ENCODE data around the gene CNTNAP1.
A peak's percentile ranks its signal among the peaks of the same experiment; 100 is the strongest.
"Not testable (repeated sequence)": the region's sequence is repeated elsewhere in the genome, so short reads cannot be mapped to it uniquely, and the experiment has no call there.

CNTNAP1 gene

DNA sequence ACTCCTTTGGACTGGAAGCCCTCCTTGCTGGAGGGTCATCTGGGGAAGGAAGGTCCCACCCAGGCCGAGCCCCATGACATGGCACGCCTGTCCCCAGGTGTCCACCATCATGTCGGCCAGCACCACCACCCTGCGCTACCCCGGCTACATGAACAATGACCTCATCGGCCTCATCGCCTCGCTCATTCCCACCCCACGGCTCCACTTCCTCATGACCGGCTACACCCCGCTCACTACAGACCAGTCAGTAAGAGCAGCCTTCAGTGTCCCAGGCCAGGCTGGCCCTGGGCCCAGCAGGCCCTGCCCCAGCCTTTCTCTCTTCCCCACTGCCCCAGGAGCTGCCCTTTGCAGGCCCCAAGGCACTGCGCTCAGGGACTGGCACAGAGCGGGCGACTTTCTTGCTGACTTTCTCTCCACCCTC is 16.7 kb upstream of the CNTNAP1 start:
- Mint-ChIP-seq H3K27me3 (peaks cover 20% of the 10 kb centered on the region), H3K27ac (peak overlapping the region in 1 of 2 donors; percentile 44), H3K4me1 (peaks cover 6% of the 10 kb centered on the region), H3K9me3 (no peaks in the 10 kb centered on the region), H3K4me3 (no peak overlapping the region)
- DNase-seq (no peak), ATAC-seq (no peak)

DNA sequence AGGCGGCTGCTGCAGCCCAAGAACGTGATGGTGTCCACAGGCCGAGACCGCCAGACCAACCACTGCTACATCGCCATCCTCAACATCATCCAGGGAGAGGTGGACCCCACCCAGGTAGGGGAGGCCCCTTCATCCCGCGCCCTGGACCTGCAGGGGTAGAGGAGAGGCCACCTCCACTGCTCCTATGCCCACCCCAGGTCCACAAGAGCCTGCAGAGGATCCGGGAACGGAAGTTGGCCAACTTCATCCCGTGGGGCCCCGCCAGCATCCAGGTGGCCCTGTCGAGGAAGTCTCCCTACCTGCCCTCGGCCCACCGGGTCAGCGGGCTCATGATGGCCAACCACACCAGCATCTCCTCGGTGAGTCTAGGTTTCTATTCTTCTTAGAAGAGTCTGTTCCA is 16.2 kb upstream of the CNTNAP1 start:
- DNase-seq, ATAC-seq, H3K4me3 Mint-ChIP-seq, H3K9me3 Mint-ChIP-seq, H3K27ac Mint-ChIP-seq: not testable (repeated sequence)
- H3K27me3 Mint-ChIP-seq = peaks cover 26% of the 10 kb centered on the region
- peaks cover 11% of the 10 kb centered on the region for H3K4me1 Mint-ChIP-seq

DNA sequence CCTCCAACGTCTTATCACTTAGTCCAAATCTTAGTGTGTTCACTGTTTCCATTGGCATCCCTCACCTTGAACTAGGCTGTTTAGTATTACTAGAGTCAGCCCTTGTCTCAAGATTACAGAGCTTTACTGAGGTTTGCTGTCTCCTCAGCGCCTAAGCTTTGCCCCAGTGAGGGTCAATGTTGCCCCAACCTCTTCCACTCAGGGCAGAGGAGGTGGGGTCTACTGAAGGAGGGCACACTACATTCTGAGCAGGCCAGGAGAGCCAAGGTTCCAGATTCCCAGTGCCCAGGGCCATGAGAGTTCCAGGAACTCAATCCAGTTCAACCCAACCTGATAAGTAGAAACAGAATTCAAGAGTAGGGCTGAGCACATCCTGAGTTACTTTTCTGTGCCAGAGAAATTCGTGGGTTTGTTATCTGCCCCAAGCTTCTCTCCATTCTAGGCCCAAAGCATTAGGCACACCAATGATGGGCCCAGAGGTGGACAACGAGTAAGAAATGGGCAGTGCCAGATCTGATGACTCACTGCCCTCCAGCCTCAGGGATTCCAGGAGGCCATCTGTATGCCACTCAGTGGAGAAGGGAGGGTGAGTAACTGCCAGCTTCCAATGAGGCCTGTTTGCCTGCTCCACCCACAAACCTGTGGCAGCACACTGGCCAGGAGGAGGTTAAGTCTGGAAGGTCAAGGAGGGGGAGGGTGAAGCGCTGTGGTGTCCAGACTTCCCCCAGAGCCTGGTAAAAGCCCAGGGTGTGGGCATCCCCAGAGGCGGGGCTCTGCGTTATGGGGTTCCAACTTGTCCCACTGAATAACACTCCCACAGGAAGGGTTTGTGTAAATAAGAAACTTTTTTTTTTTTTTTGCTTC is 15.0 kb upstream of the CNTNAP1 start:
- Mint-ChIP-seq H3K27ac (no peak overlapping the region), H3K27me3 (peaks cover 37% of the 10 kb centered on the region), H3K4me1 (peaks cover 20% of the 10 kb centered on the region), H3K9me3 (no peaks in the 10 kb centered on the region), H3K4me3 (no peak overlapping the region)
- no peak for DNase-seq
- ATAC-seq = no peak

DNA sequence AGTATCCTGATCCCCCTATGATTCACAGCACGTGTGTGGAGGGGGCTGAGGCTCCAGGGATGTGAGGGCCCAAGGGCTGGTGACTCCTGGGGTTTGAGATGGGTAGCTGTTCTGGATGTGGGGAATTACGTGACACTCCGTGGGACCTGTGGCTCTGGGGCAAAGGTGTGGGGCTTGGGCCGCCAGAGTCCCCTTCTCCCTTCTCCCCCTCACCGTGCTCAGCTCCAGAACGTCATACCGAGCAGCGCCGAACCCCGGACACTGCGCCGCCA is 12.7 kb upstream of the CNTNAP1 start:
- DNase-seq (no peak), ATAC-seq (no peak)
- H3K9me3 Mint-ChIP-seq = no peaks in the 10 kb centered on the region
- peaks cover 61% of the 10 kb centered on the region for H3K27me3 Mint-ChIP-seq
- H3K4me3 Mint-ChIP-seq = peak overlapping the region in 1 of 2 donors; percentile 59
- H3K4me1 Mint-ChIP-seq = peaks cover 30% of the 10 kb centered on the region
- no peak overlapping the region for H3K27ac Mint-ChIP-seq

DNA sequence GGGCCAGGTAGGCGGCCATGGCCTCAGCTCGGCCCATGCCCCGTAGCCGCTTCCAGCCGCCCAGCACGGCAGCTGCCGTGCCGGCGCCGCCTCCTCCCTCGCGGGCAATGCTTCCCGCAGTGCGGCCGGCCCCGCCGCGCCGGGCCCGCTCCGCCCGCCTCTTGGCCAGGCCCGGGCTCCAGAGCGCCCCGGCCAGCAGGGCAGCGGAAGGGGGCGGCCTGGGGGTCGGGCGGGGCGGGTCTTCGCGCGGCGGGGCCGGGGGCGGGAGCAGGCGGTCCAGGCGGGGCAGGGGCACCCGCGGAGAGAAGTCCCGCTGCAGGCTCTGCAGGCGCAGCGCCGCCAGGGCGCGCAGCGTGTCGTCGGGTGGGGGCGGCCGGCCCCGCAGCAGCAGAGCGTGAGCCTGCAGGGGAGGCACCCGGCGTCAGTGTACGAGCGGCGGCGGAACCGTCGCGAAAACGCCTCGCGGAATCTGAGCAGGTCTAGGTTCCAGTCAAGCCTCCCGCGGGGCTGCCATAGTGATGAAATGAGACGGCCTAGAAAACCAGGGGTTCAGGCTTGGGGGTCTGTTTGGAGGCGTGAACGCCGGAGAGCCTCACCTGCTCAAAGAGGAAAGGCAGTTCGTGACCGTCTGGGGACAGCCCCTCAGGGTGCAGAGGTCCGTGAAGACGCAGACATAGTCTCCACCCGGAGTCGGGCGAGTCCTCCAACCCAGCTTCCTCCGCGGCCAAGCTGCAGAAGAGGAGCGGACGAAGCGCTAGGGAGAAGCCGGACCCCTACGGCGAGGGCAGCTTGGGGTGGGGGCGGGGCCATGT is 12.1 kb upstream of the CNTNAP1 start:
- Mint-ChIP-seq H3K4me3 (peak overlapping the region; percentile 82 to 84), H3K27me3 (peaks cover 66% of the 10 kb centered on the region), H3K9me3 (no peaks in the 10 kb centered on the region), H3K4me1 (peaks cover 35% of the 10 kb centered on the region), H3K27ac (no peak overlapping the region)
- peak; percentile 43 to 51 for DNase-seq
- ATAC-seq = peak; percentile 76

DNA sequence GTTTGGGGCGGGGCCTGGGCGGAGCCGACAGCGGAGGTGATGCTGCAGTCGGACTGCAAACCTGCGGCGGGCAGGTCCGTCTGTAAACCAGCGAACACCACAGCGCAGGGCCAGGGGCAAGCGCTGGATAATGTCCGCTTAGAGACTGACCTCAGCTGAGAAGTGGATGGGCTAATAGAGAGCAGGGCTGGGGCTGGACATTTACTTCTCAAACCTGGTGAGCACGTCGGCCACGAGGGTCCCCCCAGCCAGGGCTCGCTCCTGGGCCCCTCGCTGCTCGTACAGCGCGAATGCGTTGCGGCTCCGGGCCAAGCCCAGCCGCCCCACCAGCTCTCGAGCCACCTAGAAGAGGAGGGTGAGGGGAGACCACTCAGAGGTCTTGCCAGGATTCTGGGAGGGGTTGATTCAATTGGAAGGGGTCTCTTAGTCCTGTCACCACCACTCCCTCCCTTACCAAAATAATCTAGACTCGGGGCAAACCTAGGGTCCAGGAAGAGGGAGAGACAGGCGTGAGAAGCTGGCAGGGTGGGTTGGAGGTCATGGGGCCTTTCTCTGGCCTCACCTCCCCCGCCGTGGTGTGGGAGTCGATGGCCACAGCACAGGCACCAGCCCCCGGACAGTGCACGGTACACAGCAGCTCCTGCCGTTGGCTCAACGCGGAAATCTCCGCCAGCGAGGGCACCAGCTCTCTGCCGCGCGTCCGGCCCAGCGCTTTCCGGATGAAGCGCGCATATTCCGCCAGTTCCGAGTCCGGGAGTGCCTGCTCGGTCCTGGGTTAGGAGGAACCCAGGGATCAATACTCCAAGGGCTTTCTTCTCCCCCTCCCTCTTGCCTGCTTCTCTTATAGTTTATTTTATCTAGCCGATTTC is 11.3 kb upstream of the CNTNAP1 start:
- Mint-ChIP-seq H3K4me3 (peak overlapping the region; percentile 82 to 84), H3K27ac (no peak overlapping the region), H3K27me3 (peaks cover 75% of the 10 kb centered on the region), H3K9me3 (no peaks in the 10 kb centered on the region), H3K4me1 (peaks cover 41% of the 10 kb centered on the region)
- ATAC-seq = peak; percentile 29
- DNase-seq = no peak

DNA sequence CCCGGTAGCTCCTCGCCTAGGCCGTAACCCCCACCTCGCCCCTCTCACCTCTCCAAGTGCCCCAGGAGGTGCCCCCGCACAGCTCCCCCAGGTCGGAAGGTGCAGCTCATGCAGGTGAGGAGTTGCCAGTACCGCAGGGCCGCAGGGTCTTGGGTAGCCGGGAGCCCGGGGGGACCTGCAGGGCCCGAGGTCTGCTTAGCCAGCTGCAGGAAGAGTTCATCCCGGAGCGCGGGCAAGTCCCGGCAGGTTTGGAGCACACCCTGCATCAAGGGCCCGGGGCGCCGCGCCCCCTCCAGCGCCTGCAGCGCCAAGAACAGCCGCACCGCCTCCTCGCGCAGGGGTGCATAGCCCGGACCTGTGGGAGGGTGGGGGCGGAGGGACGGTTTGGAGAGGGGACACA is 10.3 kb upstream of the CNTNAP1 start:
- H3K27me3 Mint-ChIP-seq = peaks cover 81% of the 10 kb centered on the region
- DNase-seq = no peak
- H3K9me3 Mint-ChIP-seq = no peaks in the 10 kb centered on the region
- peaks cover 48% of the 10 kb centered on the region for H3K4me1 Mint-ChIP-seq
- H3K27ac Mint-ChIP-seq = no peak overlapping the region
- H3K4me3 Mint-ChIP-seq = no peak overlapping the region
- no peak for ATAC-seq

DNA sequence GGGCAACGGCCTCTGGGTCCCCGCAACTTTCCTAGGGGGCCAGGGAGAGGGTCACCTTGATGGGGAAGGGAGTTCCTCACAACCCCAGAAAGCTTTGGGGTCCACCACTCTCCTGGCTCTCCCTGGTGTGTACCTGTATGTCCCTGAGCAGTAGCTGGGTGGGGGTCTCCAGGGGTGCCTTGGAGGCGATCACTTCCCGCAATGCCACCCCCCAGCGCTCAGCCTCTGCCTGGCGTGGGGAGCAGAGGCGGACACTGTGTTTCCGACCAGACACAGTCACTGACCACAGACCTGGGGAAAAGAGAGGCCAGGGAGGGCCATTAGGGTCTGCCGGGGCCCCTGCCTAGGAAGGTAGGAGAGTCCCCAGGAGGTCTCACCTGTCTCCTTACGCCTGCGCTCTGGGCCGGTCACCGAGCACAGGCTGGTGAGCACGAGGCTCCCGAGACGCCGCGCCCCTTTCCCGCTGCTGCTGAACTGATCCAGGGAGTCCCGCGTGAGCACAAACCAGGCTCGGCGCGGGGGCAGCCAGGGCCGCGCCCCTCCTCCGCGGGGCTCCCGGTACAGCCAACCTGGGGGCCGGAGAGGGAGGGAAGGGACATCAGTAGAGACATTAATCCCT is 9.0 kb upstream of the CNTNAP1 start:
- no peak overlapping the region for H3K4me3 Mint-ChIP-seq
- peaks cover 81% of the 10 kb centered on the region for H3K27me3 Mint-ChIP-seq
- DNase-seq = no peak
- no peaks in the 10 kb centered on the region for H3K9me3 Mint-ChIP-seq
- no peak overlapping the region for H3K27ac Mint-ChIP-seq
- no peak for ATAC-seq
- H3K4me1 Mint-ChIP-seq = peaks cover 60% of the 10 kb centered on the region

DNA sequence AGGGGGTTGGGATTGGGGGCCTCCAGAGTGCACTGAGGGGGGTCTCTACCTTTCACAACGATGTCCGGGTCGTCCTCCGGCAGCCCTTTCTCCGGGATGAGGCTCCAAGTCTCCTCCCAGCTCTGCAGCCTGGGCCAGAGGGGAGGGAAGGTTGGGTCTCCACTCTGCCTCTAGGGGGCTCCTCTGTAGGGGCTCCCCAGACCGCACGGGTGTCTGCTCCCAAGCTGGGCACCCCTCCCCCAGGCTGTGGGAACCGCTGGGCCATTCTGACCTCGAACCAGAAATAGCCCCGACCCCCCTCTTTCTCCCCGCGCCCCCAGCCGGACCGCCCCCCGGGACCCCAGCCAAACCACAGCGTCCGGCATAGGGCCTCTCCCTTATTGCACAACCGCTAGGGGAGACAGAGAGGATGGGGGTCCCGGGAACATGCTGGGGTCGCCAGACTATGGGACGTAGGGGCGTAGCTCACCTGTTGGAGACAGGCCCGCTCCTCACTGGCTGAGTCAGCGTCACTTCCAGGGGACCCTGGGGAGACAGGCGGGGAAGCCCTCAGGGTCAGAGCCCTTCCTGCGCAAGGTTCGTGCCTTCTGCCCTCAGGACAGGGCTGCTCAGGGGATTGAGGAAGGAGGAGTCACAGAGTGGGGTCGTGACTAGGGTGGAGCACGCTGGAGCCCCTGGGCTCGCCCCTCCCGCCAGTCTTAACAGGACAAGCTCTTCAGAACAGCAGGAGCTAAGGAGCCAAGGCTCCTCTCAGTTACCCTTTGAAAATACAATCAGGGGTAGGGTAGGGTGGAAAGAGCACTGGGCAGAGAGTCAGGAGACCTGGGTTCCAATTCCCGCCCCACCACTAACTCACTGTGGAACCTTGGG is 8.2 kb upstream of the CNTNAP1 start:
- H3K9me3 Mint-ChIP-seq = no peaks in the 10 kb centered on the region
- peaks cover 67% of the 10 kb centered on the region for H3K4me1 Mint-ChIP-seq
- H3K27me3 Mint-ChIP-seq = peaks cover 75% of the 10 kb centered on the region
- DNase-seq (peak in 1 of 2 donors; percentile 30), ATAC-seq (no peak)
- H3K4me3 Mint-ChIP-seq = peak overlapping the region; percentile 44 to 67
- no peak overlapping the region for H3K27ac Mint-ChIP-seq

DNA sequence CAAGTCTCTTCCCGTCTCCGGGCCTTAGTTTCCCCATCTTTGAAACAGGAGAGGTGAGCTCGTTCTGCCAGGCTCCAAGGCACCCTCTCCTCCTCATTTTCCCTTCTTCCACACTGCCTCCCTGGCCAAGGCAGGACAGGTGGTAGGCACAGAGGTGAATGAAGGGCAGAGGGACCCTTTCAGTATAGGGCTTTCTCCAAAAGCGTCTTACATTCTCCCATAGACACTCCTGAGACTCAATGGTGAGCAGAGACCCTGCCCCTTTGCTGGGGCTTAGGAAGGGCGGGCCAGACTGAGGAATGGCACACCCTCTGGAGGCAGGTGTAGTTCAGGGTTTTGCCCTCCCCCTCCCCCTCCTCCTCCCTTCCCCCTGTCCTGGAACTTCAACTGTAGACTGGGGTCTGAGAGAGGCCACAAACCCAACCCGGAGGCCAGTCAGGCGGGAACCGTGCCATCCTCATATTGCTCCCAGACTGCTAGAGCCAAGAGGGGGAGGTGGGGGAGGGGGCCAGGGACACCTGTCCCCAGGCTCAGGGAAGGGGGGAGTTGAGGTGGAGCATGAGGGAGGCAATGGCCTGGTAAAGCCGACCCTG is 7.5 kb upstream of the CNTNAP1 start:
- H3K4me3 Mint-ChIP-seq = peak overlapping the region in 1 of 2 donors; percentile 44
- peaks cover 72% of the 10 kb centered on the region for H3K27me3 Mint-ChIP-seq

DNA sequence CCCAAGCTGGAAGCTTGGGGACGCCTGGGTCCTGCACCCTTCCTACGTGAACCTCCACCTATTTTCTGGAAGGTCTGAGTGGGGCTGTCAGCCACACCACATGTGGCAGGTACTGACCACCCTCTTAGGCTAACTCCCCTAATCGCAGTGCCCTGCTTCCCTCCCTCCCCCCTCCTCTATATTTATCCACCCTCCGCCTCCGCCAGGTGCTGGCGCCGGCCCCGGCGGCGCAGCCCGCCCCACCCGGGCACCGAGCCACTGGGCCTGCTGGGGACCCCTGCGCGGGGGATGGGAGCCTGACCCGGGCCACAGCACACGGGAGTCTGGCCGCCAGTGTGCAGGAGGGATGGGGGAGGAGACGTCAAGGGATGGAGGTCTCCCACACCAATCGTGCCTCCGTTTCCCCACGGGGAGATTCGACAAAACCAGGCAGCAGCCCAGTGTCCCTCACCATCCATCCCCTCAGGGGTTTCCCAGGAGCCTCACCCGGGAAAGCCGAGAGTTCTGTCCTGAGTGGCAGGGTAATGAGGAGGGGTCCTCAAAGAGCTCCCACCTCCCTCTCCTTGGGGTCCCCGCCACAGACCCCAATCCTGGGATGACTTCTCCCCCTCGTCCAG is 6.9 kb upstream of the CNTNAP1 start:
- ATAC-seq (no peak), DNase-seq (no peak)
- Mint-ChIP-seq H3K4me1 (peaks cover 77% of the 10 kb centered on the region), H3K9me3 (no peaks in the 10 kb centered on the region), H3K27ac (no peak overlapping the region), H3K4me3 (peak overlapping the region; percentile 87 to 93), H3K27me3 (peaks cover 72% of the 10 kb centered on the region)

More for the DNA sequence above, 7.5 kb upstream of the CNTNAP1 start:
- peaks cover 75% of the 10 kb centered on the region for H3K4me1 Mint-ChIP-seq
- no peak for DNase-seq
- no peak for ATAC-seq
- no peaks in the 10 kb centered on the region for H3K9me3 Mint-ChIP-seq
- H3K27ac Mint-ChIP-seq = no peak overlapping the region

DNA sequence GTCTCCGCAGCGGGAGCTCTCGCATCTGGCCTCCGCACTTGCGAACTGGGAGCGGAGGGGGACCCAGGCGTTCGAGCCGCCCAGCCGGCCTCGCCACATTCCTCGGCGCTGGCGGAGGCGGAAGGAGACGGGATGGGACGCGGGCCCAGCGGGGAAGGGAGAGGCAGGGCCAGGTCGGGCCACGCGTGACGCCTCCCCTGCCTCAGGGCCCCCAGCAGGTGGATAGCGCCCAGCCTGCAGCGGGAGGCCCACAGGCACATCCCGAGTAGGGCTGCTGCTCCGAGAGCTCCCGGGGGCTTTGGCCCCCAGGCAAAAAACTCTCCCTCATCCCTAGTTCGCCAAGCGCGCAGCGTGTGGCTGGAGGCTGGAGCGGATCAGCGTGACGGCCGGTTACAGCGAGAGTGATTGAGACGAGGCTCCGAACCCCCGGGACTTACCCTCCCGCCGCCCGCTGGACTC is 6.3 kb upstream of the CNTNAP1 start:
- no peak for ATAC-seq
- Mint-ChIP-seq H3K4me1 (peaks cover 77% of the 10 kb centered on the region), H3K27me3 (peaks cover 72% of the 10 kb centered on the region)

DNA sequence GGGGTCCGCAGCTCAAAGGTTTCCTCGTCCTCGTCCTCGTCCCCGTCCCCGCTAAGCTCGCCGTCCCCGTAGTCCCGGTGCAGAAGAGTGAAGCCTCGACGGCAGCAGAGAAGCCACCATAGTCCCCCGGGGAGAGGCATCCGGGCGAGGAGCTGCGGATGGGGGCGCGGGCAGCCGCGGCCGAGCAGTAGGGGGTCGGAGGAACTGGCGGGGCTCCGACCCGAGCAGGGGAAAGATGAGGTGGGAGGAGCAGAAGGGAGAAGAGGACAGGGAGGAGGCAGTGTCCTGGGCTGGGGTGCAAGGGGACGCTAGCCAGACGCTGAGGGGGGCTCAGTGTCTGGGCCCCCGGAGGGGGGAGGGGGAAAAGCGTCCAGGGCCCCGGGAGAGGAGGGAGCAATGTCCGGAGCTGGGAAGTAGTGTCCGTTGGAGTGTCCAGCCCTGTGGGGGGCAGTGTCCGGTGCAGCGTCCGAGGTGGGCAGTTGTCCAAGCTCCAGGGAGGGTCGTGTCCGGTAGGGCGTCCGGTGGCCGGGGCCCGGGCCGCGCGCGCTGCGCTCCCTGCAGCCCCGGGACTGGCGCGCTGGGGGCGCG is 5.8 kb upstream of the CNTNAP1 start, which contains the start of gene PLEKHH3:
Gene PLEKHH3 (minus strand): TSS at position 571 of the 588 bp plus-strand sequence. CDS start 431 bp downstream, at position 140.
- Mint-ChIP-seq H3K4me1 (peaks cover 77% of the 10 kb centered on the region), H3K4me3 (peak within 1 kb of the TSS; percentile 87 to 93), H3K27me3 (peaks cover 72% of the 10 kb centered on the region), H3K9me3 (no peaks in the 10 kb centered on the region), H3K27ac (peak within 1 kb of the TSS in 1 of 2 donors; percentile 68)
- DNase-seq (peak; percentile 22 to 44), ATAC-seq (no peak)

More for the DNA sequence above, 6.3 kb upstream of the CNTNAP1 start:
- Mint-ChIP-seq H3K4me3 (peak overlapping the region; percentile 87 to 93), H3K27ac (no peak overlapping the region), H3K9me3 (no peaks in the 10 kb centered on the region)
- DNase-seq = no peak

All from stimulated activated naive CD8-positive, alpha-beta T cell treated with anti-CD3 and anti-CD28 coated beads, Interleukin-15, amount 100 ng/mL, for 72 hours (primary cell).